HCT116 (cell line): Measurements from ENCODE around the gene CTRL. TPM values are rescaled to one million over a fixed set of nuclear protein-coding genes. Genes with fewer than 3 reads are reported as not detected.
A peak's percentile ranks its signal among the peaks of the same experiment; 100 is the strongest.

ENCODE experiments used
- ATAC-seq: fragments of 200-7000 bp; cut with Tn5 transposase; 2 replicates; pipeline ENCODE4 v1.9.1; 2020; ENCODE audit warnings: mild to moderate bottlenecking, moderate library complexity
- BruUV-seq: library from RNA; stranded (reverse); fragments of 400-500 nt; replicated peaks from 2 replicates; lab custom pipeline; 2021; lab: Mats Ljungman, UMichigan
- CTCF ChIA-PET: fragments of 300-600 bp; sonication (Branson Sonifier 250); formaldehyde crosslinking; loops from one replicate; lab custom pipeline; 2021; ENCODE audit warnings: antibody characterized with exemption; lab: Charles Lee
- POLR2A ChIA-PET: fragments of 300-600, 350-600 bp; sonication (Branson Sonifier 250); formaldehyde crosslinking; loops from one replicate; lab custom pipeline; 2021; ENCODE audit warnings: antibody characterized with exemption; lab: Charles Lee
- RAD21 ChIA-PET, 2 experiments: fragments of 300-600 bp; sonication (Branson Sonifier 250); formaldehyde crosslinking; loops; one replicate each; lab custom pipeline; 2023; ENCODE audit warnings: low total read pairs in 2 of 2; ENCODE audit not compliant: uncharacterized antibody in 2 of 2, unreplicated experiment in 2 of 2, low non-redundant PET in 1 of 2; lab: Charles Lee
- DNase-seq: peaks from one replicate; pipeline ENCODE4 v3.0.0-alpha.2; 2010; ENCODE audit warnings: low read depth, low spot score
- H2AFZ ChIP-seq: fragments of 200-600 bp; shearing (Covaris generic), sonication (generic); 2 replicates; pipeline ENCODE4 v1.6.1; 2017; ENCODE audit warnings: low read depth, mixed run types, mixed read lengths, antibody characterized with exemption, low read length; ENCODE audit not compliant: poor library complexity, severe bottlenecking
- H3K27ac ChIP-seq: 2 replicates; pipeline ENCODE4 v1.5.1; 2012; ENCODE audit warnings: low read depth, low read length
- H3K27me3 ChIP-seq: fragments of 200-600 bp; sonication (generic); 2 replicates; pipeline ENCODE4 v1.6.1; 2016; ENCODE audit warnings: mixed run types, low read length, mixed read lengths; ENCODE audit not compliant: insufficient read depth
- H3K36me3 ChIP-seq, 2 experiments: fragments of 200-500 bp in 1 of 2; fragments of 200-600 bp in 1 of 2; sonication (Bioruptor generic) in 1 of 2; sonication (generic) in 1 of 2; 2 replicates each; pipeline versions ENCODE4 v1.5.1 to v1.6.1; 2014 to 2016; ENCODE audit warnings: low read length in 2 of 2, inconsistent platforms in 1 of 2, mixed read lengths in 1 of 2, mixed run types in 1 of 2; ENCODE audit not compliant: insufficient read depth in 2 of 2, control insufficient read depth in 1 of 2
- H3K4me1 ChIP-seq, 2 experiments: fragments of 200-600 bp in 1 of 2; sonication (generic) in 1 of 2; 2 replicates each; pipeline versions ENCODE4 v1.5.1 to v1.6.1; 2012 to 2017; ENCODE audit warnings: low read length in 2 of 2, inconsistent platforms in 1 of 2, mild to moderate bottlenecking in 1 of 2, mixed read lengths in 1 of 2, mixed run types in 1 of 2, moderate library complexity in 1 of 2; ENCODE audit not compliant: insufficient read depth in 2 of 2, control insufficient read depth in 1 of 2
- H3K4me2 ChIP-seq: fragments of 200-600 bp; sonication (generic); 2 replicates; pipeline ENCODE4 v1.6.1; 2017; ENCODE audit warnings: mixed run types, low read length, mixed read lengths
- H3K4me3 ChIP-seq, 2 experiments: fragments of 200-600 bp in 1 of 2; sonication (generic) in 1 of 2; replicated peaks in 1 of 2; 2 replicates each; pipeline ENCODE4 v1.5.1; 2011 to 2016; ENCODE audit warnings: low read length in 2 of 2, control low read depth in 1 of 2, low read depth in 1 of 2, mild to moderate bottlenecking in 1 of 2, mixed read lengths in 1 of 2, mixed run types in 1 of 2
- H3K79me2 ChIP-seq: fragments of 200-600 bp; sonication (generic); 2 replicates; pipeline ENCODE4 v1.6.1; 2017; ENCODE audit warnings: mild to moderate bottlenecking, mixed run types, low read length, moderate library complexity, mixed read lengths; ENCODE audit not compliant: insufficient read depth
- H3K9ac ChIP-seq: fragments of 200-600 bp; sonication (generic); 2 replicates; pipeline ENCODE4 v1.6.1; 2016; ENCODE audit warnings: low read length, mixed read lengths
- H3K9me2 ChIP-seq: fragments of 200-600 bp; sonication (generic), shearing (Covaris generic); 2 replicates; pipeline ENCODE4 v1.6.1; 2017; ENCODE audit warnings: mixed run types, mild to moderate bottlenecking, moderate library complexity; ENCODE audit not compliant: insufficient read depth
- H3K9me3 ChIP-seq, 2 experiments: fragments of 200-500 bp in 1 of 2; fragments of 200-600 bp in 1 of 2; sonication (Bioruptor generic) in 1 of 2; sonication (generic) in 1 of 2; 2 replicates each; pipeline ENCODE4 v1.6.1; 2014 to 2017; ENCODE audit warnings: low read length in 2 of 2, mixed read lengths in 2 of 2, inconsistent platforms in 1 of 2, low read depth in 1 of 2, mild to moderate bottlenecking in 1 of 2, mixed run types in 1 of 2, moderate library complexity in 1 of 2; ENCODE audit not compliant: control insufficient read depth in 1 of 2, insufficient read depth in 1 of 2
- H4K20me1 ChIP-seq: fragments of 200-600 bp; sonication (generic), shearing (Covaris generic); 2 replicates; pipeline ENCODE4 v1.6.1; 2017; ENCODE audit warnings: mixed run types, mild to moderate bottlenecking, moderate library complexity; ENCODE audit not compliant: insufficient read depth
- CBX3 ChIP-seq: IDR thresholded peaks from 2 replicates; pipeline ENCODE4 v1.6.1; 2012; ENCODE audit warnings: low read depth
- EGR1 ChIP-seq: IDR thresholded peaks from 2 replicates; pipeline ENCODE4 v1.6.1; 2012; ENCODE audit warnings: low read depth
- EZH2 ChIP-seq: fragments of 200-600 bp; sonication (generic); IDR thresholded peaks from 2 replicates; pipeline ENCODE4 v1.6.1; 2017; ENCODE audit warnings: antibody characterized with exemption, mixed run types
- EZH2phosphoT487 ChIP-seq: fragments of 200-600 bp; IDR thresholded peaks from 2 replicates; pipeline ENCODE4 v1.6.1; 2018; ENCODE audit warnings: antibody characterized with exemption, borderline replicate concordance
- FOSL1 ChIP-seq: IDR thresholded peaks from 2 replicates; pipeline ENCODE4 v1.6.1; 2012; ENCODE audit warnings: low read depth
- POLR2A ChIP-seq: IDR thresholded peaks from 2 replicates; pipeline ENCODE4 v1.7.0; 2011; ENCODE audit warnings: borderline replicate concordance; ENCODE audit not compliant: insufficient read depth, insufficient read length; ENCODE audit errors: extremely low read depth
- POLR2AphosphoS5 ChIP-seq: IDR thresholded peaks from 2 replicates; pipeline ENCODE4 v1.6.1; 2011; ENCODE audit warnings: mild to moderate bottlenecking, low read depth, low read length, moderate library complexity
- RAD21 ChIP-seq: IDR thresholded peaks from 2 replicates; pipeline ENCODE4 v1.6.1; 2012; ENCODE audit warnings: low read depth, mild to moderate bottlenecking
- SP1 ChIP-seq: IDR thresholded peaks from 2 replicates; pipeline ENCODE4 v1.6.1; 2012; ENCODE audit warnings: low read depth
- TCF7L2 ChIP-seq: IDR thresholded peaks from 2 replicates; pipeline ENCODE4 v1.7.0; 2011; ENCODE audit warnings: borderline replicate concordance, inconsistent platforms; ENCODE audit not compliant: insufficient read depth, insufficient read length; ENCODE audit errors: extremely low read depth
- ZFX ChIP-seq: fragments of 450-650 bp; IDR thresholded peaks from 2 replicates; pipeline ENCODE4 v1.6.1; 2017
- intact Hi-C: fragments of 100-400 bp; cut with micrococcal nuclease; formaldehyde crosslinking; loops from 2 replicates; pipeline ENCODE4 v1.10.0; 2022
- total RNA-seq: library from RNA; stranded (reverse); gene quantifications from one replicate; pipeline ENCODE4 v1.2.1, GENCODE V29; 2021; ENCODE audit not compliant: unreplicated experiment
- TF ChIP-seq, protein P1 (sequence below), 3 experiments: fragments of 200-600 bp in 1 of 3; sonication (generic) in 1 of 3; IDR thresholded peaks in 2 of 3; conservative IDR thresholded peaks in 1 of 3; 2 replicates each; pipeline ENCODE4 v1.5.1; 2012 to 2017; ENCODE audit warnings: low read depth in 2 of 3, low read length in 2 of 3, antibody characterized with exemption in 1 of 3, borderline replicate concordance in 1 of 3, control low read depth in 1 of 3, mild to moderate bottlenecking in 1 of 3, mixed read lengths in 1 of 3, mixed run types in 1 of 3, moderate library complexity in 1 of 3; ENCODE audit not compliant: insufficient read depth in 1 of 3
- TF ChIP-seq, protein P2 (sequence below): IDR thresholded peaks from 2 replicates; pipeline ENCODE4 v1.6.1; 2012

Gene CTRL
- total RNA-seq, 1 experiment from 2014 or later = 3.4 TPM

DNA sequence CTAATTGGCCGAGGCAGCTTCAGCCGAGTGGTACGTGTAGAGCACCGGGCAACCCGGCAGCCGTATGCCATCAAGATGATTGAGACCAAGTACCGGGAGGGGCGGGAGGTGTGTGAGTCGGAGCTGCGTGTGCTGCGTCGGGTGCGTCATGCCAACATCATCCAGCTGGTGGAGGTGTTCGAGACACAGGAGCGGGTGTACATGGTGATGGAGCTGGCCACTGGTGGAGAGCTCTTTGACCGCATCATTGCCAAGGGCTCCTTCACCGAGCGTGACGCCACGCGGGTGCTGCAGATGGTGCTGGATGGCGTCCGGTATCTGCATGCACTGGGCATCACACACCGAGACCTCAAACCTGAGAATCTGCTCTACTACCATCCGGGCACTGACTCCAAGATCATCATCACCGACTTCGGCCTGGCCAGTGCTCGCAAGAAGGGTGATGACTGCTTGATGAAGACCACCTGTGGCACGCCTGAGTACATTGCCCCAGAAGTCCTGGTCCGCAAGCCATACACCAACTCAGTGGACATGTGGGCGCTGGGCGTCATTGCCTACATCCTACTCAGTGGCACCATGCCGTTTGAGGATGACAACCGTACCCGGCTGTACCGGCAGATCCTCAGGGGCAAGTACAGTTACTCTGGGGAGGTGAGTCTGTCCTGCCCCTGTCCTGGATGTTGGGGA lies 22.5 kb downstream of the CTRL start:
- Histone ChIP-seq H4K20me1 (no peaks in the 10 kb centered on the region), H3K4me1 (no peaks in the 10 kb centered on the region)
- TF ChIP-seq POLR2AphosphoS5 (no peak), ZFX (no peak)
- TF ChIP-seq, protein P1, sequence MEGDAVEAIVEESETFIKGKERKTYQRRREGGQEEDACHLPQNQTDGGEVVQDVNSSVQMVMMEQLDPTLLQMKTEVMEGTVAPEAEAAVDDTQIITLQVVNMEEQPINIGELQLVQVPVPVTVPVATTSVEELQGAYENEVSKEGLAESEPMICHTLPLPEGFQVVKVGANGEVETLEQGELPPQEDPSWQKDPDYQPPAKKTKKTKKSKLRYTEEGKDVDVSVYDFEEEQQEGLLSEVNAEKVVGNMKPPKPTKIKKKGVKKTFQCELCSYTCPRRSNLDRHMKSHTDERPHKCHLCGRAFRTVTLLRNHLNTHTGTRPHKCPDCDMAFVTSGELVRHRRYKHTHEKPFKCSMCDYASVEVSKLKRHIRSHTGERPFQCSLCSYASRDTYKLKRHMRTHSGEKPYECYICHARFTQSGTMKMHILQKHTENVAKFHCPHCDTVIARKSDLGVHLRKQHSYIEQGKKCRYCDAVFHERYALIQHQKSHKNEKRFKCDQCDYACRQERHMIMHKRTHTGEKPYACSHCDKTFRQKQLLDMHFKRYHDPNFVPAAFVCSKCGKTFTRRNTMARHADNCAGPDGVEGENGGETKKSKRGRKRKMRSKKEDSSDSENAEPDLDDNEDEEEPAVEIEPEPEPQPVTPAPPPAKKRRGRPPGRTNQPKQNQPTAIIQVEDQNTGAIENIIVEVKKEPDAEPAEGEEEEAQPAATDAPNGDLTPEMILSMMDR (IDR thresholded peaks at IDR 0.05 in 2 of 3, conservative IDR thresholded peaks at IDR 0.05 in 1 of 3; ENCODE audit: borderline replicate concordance in 1 of 3, insufficient read depth in 1 of 3, low read depth in 2 of 3, low read length in 2 of 3) = 0 out of 6 replicates have a peak, but pooled peaks of 1 of the 3 experiments have one; percentile 3
- TF ChIP-seq, all 23 proteins: peak for 1
- Histone ChIP-seq H3K9ac (no peak overlapping the region), H3K27me3 (no peaks in the 10 kb centered on the region), H2AFZ (no peak overlapping the region), H3K4me2 (no peak overlapping the region), H3K4me3 (no peak overlapping the region), H3K27ac (no peak overlapping the region), H3K9me2 (no peaks in the 10 kb centered on the region), H3K79me2 (no peaks in the 10 kb centered on the region), H3K9me3 (no peaks in the 10 kb centered on the region), H3K36me3 (no peaks in the 10 kb centered on the region; a peak in 1 of 4 replicates)
- BruUV-seq = TSS peak; percentile 31
- ATAC-seq (peak; percentile 55; the same call in 1 of the 2 replicates), DNase-seq (no peak)
- ChIA-PET CTCF (interaction anchor here (1.0 kb wide), 1 partner anchor 25 kb away, joined by 3 read pairs; no protein-coding TSS in a partner anchor), POLR2A (no interaction called here), RAD21 (no interaction called here)
- intact Hi-C loops = no loop called here

GRCh38 chr16:67907397-67908180 lies 24.1 kb downstream of the CTRL start:
- no peaks in the 10 kb centered on the region for H3K9me3 ChIP-seq
- no peaks in the 10 kb centered on the region; the same call in 1 of the 2 replicates for H3K79me2 ChIP-seq
- no peak overlapping the region for H3K27ac ChIP-seq
- H3K27me3 ChIP-seq = no peaks in the 10 kb centered on the region
- no peak overlapping the region for H3K4me2 ChIP-seq
- ChIA-PET POLR2A (no interaction called here), CTCF (no interaction called here), RAD21 (no interaction called here)
- intact Hi-C loops = no loop called here
- no peaks in the 10 kb centered on the region for H3K4me1 ChIP-seq
- no peaks in the 10 kb centered on the region for H3K9me2 ChIP-seq
- no peak overlapping the region for H3K4me3 ChIP-seq
- no peak overlapping the region for H3K9ac ChIP-seq
- H2AFZ ChIP-seq = no peak overlapping the region
- no peaks in the 10 kb centered on the region; a peak in 2 of 4 replicates for H3K36me3 ChIP-seq
- DNase-seq (no peak), ATAC-seq (peak; percentile 28; the same call in 1 of the 2 replicates)
- no peaks in the 10 kb centered on the region for H4K20me1 ChIP-seq
- BruUV-seq = no TSS peak
- TF ChIP-seq POLR2A (no peak), CBX3 (no peak), EZH2phosphoT487 (no peak), EGR1 (no peak), EZH2 (no peak), RAD21 (no peak), TCF7L2 (no peak), SP1 (no peak), FOSL1 (no peak)
- TF ChIP-seq, protein P1 (IDR thresholded peaks at IDR 0.05 in 2 of 3, conservative IDR thresholded peaks at IDR 0.05 in 1 of 3; ENCODE audit: borderline replicate concordance in 1 of 3, insufficient read depth in 1 of 3, low read depth in 2 of 3, low read length in 2 of 3) = no peak
- TF ChIP-seq, protein P2, sequence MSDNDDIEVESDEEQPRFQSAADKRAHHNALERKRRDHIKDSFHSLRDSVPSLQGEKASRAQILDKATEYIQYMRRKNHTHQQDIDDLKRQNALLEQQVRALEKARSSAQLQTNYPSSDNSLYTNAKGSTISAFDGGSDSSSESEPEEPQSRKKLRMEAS = no peak
